GM23338 (cell line): ENCODE measurements around the gene SYCP3. TPM values are rescaled to one million over a fixed set of nuclear protein-coding genes. Genes with fewer than 3 reads are reported as not detected.

Source experiments
- ATAC-seq: fragments of 200-7000 bp; cut with Tn5 transposase; 3 replicates; pipeline ENCODE4 v1.9.1; 2020
- DNase-seq: peaks from one replicate; pipeline ENCODE4 v3.0.0-alpha.2; 2015; ENCODE audit warnings: low spot score
- H2AFZ ChIP-seq: fragments of 200-600 bp; sonication (generic); 2 replicates; pipeline ENCODE4 v1.8.0; 2016; ENCODE audit warnings: antibody characterized with exemption, mild to moderate bottlenecking, moderate library complexity
- H3F3A ChIP-seq: fragments of 200-600 bp; sonication (generic); replicated peaks from 2 replicates; pipeline ENCODE4 v1.8.0; 2017; ENCODE audit warnings: antibody characterized with exemption, mixed run types, low read depth
- H3K27ac ChIP-seq: fragments of 200-600 bp; sonication (generic); 2 replicates; pipeline ENCODE4 v1.6.1; 2016; ENCODE audit warnings: low read depth
- H3K27me3 ChIP-seq: fragments of 200-600 bp; sonication (generic); 2 replicates; pipeline ENCODE4 v1.8.0; 2016; ENCODE audit warnings: mild to moderate bottlenecking, mixed run types, moderate library complexity; ENCODE audit not compliant: insufficient read depth
- H3K36me3 ChIP-seq: fragments of 200-600 bp; sonication (generic); 2 replicates; pipeline ENCODE4 v1.8.0; 2016; ENCODE audit warnings: mild to moderate bottlenecking; ENCODE audit not compliant: insufficient read depth
- H3K4me1 ChIP-seq: fragments of 200-600 bp; sonication (generic); 2 replicates; pipeline ENCODE4 v1.8.0; 2016; ENCODE audit warnings: mild to moderate bottlenecking, moderate library complexity; ENCODE audit not compliant: insufficient read depth
- H3K4me2 ChIP-seq: fragments of 200-600 bp; sonication (generic); 2 replicates; pipeline ENCODE4 v1.7.1; 2017; ENCODE audit warnings: mixed run types
- H3K4me3 ChIP-seq: fragments of 200-600 bp; sonication (generic); 2 replicates; pipeline ENCODE4 v1.6.1; 2016; ENCODE audit warnings: mixed run types
- H3K79me2 ChIP-seq: fragments of 200-600 bp; sonication (generic); replicated peaks from 2 replicates; pipeline ENCODE4 v1.8.0; 2017; ENCODE audit warnings: mild to moderate bottlenecking; ENCODE audit not compliant: insufficient read depth
- H3K9me2 ChIP-seq: fragments of 200-600 bp; sonication (generic); 2 replicates; pipeline ENCODE4 v1.8.0; 2017; ENCODE audit not compliant: insufficient read depth
- H4K20me1 ChIP-seq: fragments of 200-600 bp; sonication (generic); replicated peaks from 2 replicates; pipeline ENCODE4 v1.8.0; 2017; ENCODE audit warnings: mild to moderate bottlenecking; ENCODE audit not compliant: insufficient read depth
- H3K27ac Mint-ChIP-seq: 2 replicates; pipeline ENCODE4 v1.8.0; 2020; ENCODE audit warnings: inconsistent platforms, mild to moderate bottlenecking, moderate library complexity, mixed read lengths
- H3K27me3 Mint-ChIP-seq: 3 replicates; pipeline ENCODE4 v1.8.0; 2022; ENCODE audit warnings: low read depth, mild to moderate bottlenecking, moderate library complexity, mixed read lengths, inconsistent platforms; ENCODE audit not compliant: insufficient read depth, poor library complexity
- H3K36me3 Mint-ChIP-seq: 3 replicates; pipeline ENCODE4 v1.8.0; 2021; ENCODE audit warnings: low read depth, mild to moderate bottlenecking, inconsistent platforms, moderate library complexity, mixed read lengths
- H3K4me1 Mint-ChIP-seq: 3 replicates; pipeline ENCODE4 v1.8.0; 2020; ENCODE audit warnings: mild to moderate bottlenecking, inconsistent platforms, mixed read lengths
- H3K4me3 Mint-ChIP-seq: 3 replicates; pipeline ENCODE4 v1.8.0; 2021; ENCODE audit warnings: moderate library complexity, mild to moderate bottlenecking, inconsistent platforms, mixed read lengths
- H3K9me3 Mint-ChIP-seq: 3 replicates; pipeline ENCODE4 v1.8.0; 2020; ENCODE audit warnings: moderate library complexity, mild to moderate bottlenecking, inconsistent platforms, mixed read lengths
- CREB1 ChIP-seq: fragments of 250-450 bp; sonication (Bioruptor Pico); IDR thresholded peaks from 2 replicates; pipeline ENCODE4 v1.5.0; 2020; ENCODE audit warnings: low read depth, mild to moderate bottlenecking, moderate library complexity
- CTCF ChIP-seq, 2 experiments: fragments of 200-600 bp in 1 of 2; sonication (generic) in 1 of 2; conservative IDR thresholded peaks; 2 replicates each; pipeline versions ENCODE4 v1.5.1 to v1.6.1; 2016 to 2017; ENCODE audit warnings: antibody characterized with exemption in 2 of 2, low read depth in 2 of 2, mild to moderate bottlenecking in 2 of 2, moderate library complexity in 1 of 2
- EZH2 ChIP-seq: fragments of 200-600 bp; sonication (generic); IDR thresholded peaks from one replicate; pipeline ENCODE4 v1.8.0; 2017; ENCODE audit warnings: antibody characterized with exemption, mild to moderate bottlenecking, low read depth; ENCODE audit not compliant: unreplicated experiment
- JUNB ChIP-seq: IDR thresholded peaks from one replicate; pipeline ENCODE4 v1.6.1; 2016; ENCODE audit warnings: antibody characterized with exemption; ENCODE audit not compliant: unreplicated experiment
- NANOG ChIP-seq: IDR thresholded peaks from 2 replicates; pipeline ENCODE4 v1.6.1; 2016; ENCODE audit warnings: antibody characterized with exemption, borderline replicate concordance
- POLR2AphosphoS5 ChIP-seq: IDR thresholded peaks from 2 replicates; pipeline ENCODE4 v1.6.1; 2016; ENCODE audit warnings: antibody characterized with exemption, low read depth
- ZNF114 ChIP-seq: fragments of 250-450 bp; sonication (Bioruptor Pico); IDR thresholded peaks from 2 replicates; pipeline ENCODE4 v1.5.0; 2020; ENCODE audit warnings: mild to moderate bottlenecking, moderate library complexity
- ZNF331 ChIP-seq: fragments of 250-450 bp; sonication (Bioruptor Pico); IDR thresholded peaks from 2 replicates; pipeline ENCODE4 v1.5.0; 2020; ENCODE audit warnings: low read depth, mild to moderate bottlenecking, moderate library complexity
- ZNF462 ChIP-seq: fragments of 250-450 bp; sonication (Bioruptor Pico); IDR thresholded peaks from 2 replicates; pipeline ENCODE4 v1.5.0; 2020; ENCODE audit warnings: mild to moderate bottlenecking, moderate library complexity
- polyA plus RNA-seq: library from polyadenylated mRNA; unstranded; fragments of >200 nt; fragmentation: Nextera tagmentation; extraction: Ambion mirVana; gene quantifications from 2 replicates; pipeline ENCODE4 v1.2.1, GENCODE V29; 2016
- total RNA-seq: library from RNA; depleted of rRNA; stranded (reverse); fragments of >200 nt; shearing (Covaris generic); gene quantifications from 2 replicates; pipeline ENCODE4 v1.2.3, GENCODE V29; 2014

SYCP3 gene
- total and polyA plus RNA-seq, 2 experiments from 2014 or later = 0.07 to 1.5 TPM

GRCh38 chr12:101748907-101749306 is 9.6 kb upstream of the SYCP3 start (continued):
- no peak for TF ChIP-seq ZNF462

- H3K27me3 ChIP-seq = no peaks in the 10 kb centered on the region
- no peaks in the 10 kb centered on the region for H3F3A ChIP-seq
- peaks cover 2% of the 10 kb centered on the region for H3K27me3 Mint-ChIP-seq
- no peak overlapping the region for H3K4me3 ChIP-seq
- no peaks in the 10 kb centered on the region for H3K9me3 Mint-ChIP-seq
- H3K4me2 ChIP-seq = no peak overlapping the region
- H2AFZ ChIP-seq = no peak overlapping the region
- H3K36me3 Mint-ChIP-seq = peaks cover 5% of the 10 kb centered on the region; the same call in 1 of the 3 replicates
- H3K27ac Mint-ChIP-seq = no peak overlapping the region; the same call in 1 of the 2 replicates
- no peaks in the 10 kb centered on the region; the same call in 1 of the 2 replicates for H4K20me1 ChIP-seq
- H3K36me3 ChIP-seq = peaks cover 6% of the 10 kb centered on the region; the same call in 1 of the 2 replicates
- H3K4me3 Mint-ChIP-seq = no peak overlapping the region
- peaks cover 8% of the 10 kb centered on the region for H3K4me1 ChIP-seq
- no peak for DNase-seq
- H3K79me2 ChIP-seq = no peaks in the 10 kb centered on the region
- no peaks in the 10 kb centered on the region for H3K9me2 ChIP-seq
- peaks cover 18% of the 10 kb centered on the region for H3K4me1 Mint-ChIP-seq
- H3K27ac ChIP-seq = no peak overlapping the region
- ATAC-seq = no peak
- TF ChIP-seq ZNF114 (CRISPR knock-in tag) (no peak), JUNB (no peak), EZH2 (no peak), ZNF462 (no peak), CTCF (conservative IDR thresholded peaks at IDR 0.05; ENCODE audit: low read depth in 2 of 2) (no peak), CREB1 (no peak), ZNF331 (CRISPR knock-in tag) (no peak), NANOG (no peak), POLR2AphosphoS5 (no peak)
Measured at GRCh38 chr12:101747697-101748096, 8.4 kb upstream of the SYCP3 start.
